Parathyroid adenoma (tissue), 2 donors: Measurements from ENCODE around the gene RPH3AL.

ENCODE experiments used
- H2AFZ ChIP-seq: fragments of 300-600 bp; sonication (generic); one replicate; pipeline ENCODE4 v1.7.0; 2017; ENCODE audit warnings: antibody characterized with exemption, mild to moderate bottlenecking
- H3K27ac ChIP-seq: fragments of 300-600 bp; sonication (generic); one replicate; pipeline ENCODE4 v1.7.0; 2017
- H3K27me3 ChIP-seq: fragments of 300-600 bp; sonication (generic); one replicate; pipeline ENCODE4 v1.7.0; 2017; ENCODE audit warnings: low read length; ENCODE audit not compliant: control insufficient read depth, insufficient read depth
- H3K36me3 ChIP-seq: fragments of 300-600 bp; sonication (generic); one replicate; pipeline ENCODE4 v1.7.0; 2017; ENCODE audit warnings: low read length; ENCODE audit not compliant: control insufficient read depth, insufficient read depth
- H3K4me1 ChIP-seq: fragments of 300-600 bp; sonication (generic); one replicate; pipeline ENCODE4 v1.7.0; 2017; ENCODE audit warnings: control low read depth
- H3K4me2 ChIP-seq: fragments of 300-600 bp; sonication (generic); one replicate; pipeline ENCODE4 v1.7.0; 2017; ENCODE audit warnings: low read length
- H3K4me3 ChIP-seq: fragments of 300-600 bp; sonication (generic); one replicate; pipeline ENCODE4 v1.7.0; 2017; ENCODE audit warnings: low read depth, low read length
- H3K79me2 ChIP-seq: fragments of 300-600 bp; sonication (generic); one replicate; pipeline ENCODE4 v1.7.0; 2017; ENCODE audit warnings: control low read depth
- H3K9ac ChIP-seq: fragments of 300-600 bp; sonication (generic); one replicate; pipeline ENCODE4 v1.7.0; 2017; ENCODE audit warnings: mild to moderate bottlenecking
- H3K9me3 ChIP-seq: fragments of 300-600 bp; sonication (generic); one replicate; pipeline ENCODE4 v1.7.0; 2017; ENCODE audit warnings: low read length; ENCODE audit not compliant: control insufficient read depth
- CTCF ChIP-seq: fragments of 300-600 bp; sonication (generic); IDR thresholded peaks from one replicate; pipeline ENCODE4 v1.7.0; 2017; ENCODE audit warnings: antibody characterized with exemption, mild to moderate bottlenecking
- donor health status: primary hyperparathyroidism.

Gene RPH3AL

DNA sequence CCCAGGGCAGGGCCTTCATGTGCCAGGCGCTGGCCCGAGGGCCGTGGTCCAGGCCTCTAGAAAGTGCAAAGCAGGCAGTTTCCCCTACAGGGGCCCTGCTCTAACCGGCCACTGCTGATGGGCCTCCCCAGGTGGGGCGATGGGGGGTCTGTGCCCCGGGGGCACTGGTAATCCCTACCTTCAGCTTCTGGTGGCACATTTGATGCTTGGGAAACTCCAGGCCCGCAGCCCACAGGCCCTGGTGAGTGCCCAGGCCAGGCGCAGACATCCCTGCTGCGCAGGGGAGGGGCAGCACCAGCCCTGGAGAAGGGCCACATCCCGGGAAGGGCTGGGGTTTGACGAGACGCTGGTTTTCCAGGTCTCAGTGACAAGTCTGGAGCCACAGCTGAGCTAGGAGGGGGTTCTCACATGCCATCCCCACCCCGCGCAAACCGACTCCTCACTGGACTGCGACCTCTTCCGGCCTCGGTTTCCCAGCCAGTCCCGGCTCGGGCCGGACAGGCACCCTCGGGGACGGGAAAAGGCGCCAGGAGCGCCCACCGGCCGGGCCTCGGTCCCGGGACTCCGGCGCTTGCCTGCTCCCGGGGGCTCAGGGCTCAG, 172.7 kb downstream of the RPH3AL start:
- Histone ChIP-seq H3K4me2 (no peak overlapping the region), H3K9ac (no peak overlapping the region), H2AFZ (no peak overlapping the region), H3K27me3 (no peaks in the 10 kb centered on the region), H3K36me3 (no peaks in the 10 kb centered on the region), H3K79me2 (no peaks in the 10 kb centered on the region), H3K4me1 (no peaks in the 10 kb centered on the region), H3K4me3 (no peak overlapping the region), H3K27ac (no peak overlapping the region), H3K9me3 (no peaks in the 10 kb centered on the region)
- no peak for TF ChIP-seq CTCF

DNA sequence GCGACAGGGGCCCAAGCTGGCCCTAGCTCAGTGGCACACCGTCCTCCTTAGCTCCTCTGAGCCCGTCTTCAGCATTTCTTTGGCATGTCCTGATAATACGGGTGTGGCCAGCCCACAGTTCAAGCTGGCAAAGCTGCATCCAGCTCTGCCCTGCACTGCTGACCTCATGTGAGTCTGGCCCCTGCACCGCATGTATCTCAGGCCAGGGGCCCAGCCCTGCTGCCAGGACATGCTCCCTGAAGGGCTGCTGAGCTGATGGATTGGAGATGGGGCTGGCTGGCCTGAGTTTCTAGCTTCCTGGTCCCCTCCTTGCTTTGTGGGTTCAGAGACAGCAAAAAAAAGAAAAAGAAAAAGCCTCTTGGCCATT, 173.6 kb downstream of the RPH3AL start:
- no peak overlapping the region for H3K4me2 ChIP-seq
- no peaks in the 10 kb centered on the region for H3K36me3 ChIP-seq
- no peak overlapping the region for H3K27ac ChIP-seq
- no peaks in the 10 kb centered on the region for H3K9me3 ChIP-seq
- H3K4me3 ChIP-seq: no peak overlapping the region
- TF ChIP-seq CTCF: no peak
- H3K79me2 ChIP-seq: no peaks in the 10 kb centered on the region
- H3K4me1 ChIP-seq: no peaks in the 10 kb centered on the region
- no peak overlapping the region for H2AFZ ChIP-seq
- no peak overlapping the region for H3K9ac ChIP-seq
- no peaks in the 10 kb centered on the region for H3K27me3 ChIP-seq

DNA sequence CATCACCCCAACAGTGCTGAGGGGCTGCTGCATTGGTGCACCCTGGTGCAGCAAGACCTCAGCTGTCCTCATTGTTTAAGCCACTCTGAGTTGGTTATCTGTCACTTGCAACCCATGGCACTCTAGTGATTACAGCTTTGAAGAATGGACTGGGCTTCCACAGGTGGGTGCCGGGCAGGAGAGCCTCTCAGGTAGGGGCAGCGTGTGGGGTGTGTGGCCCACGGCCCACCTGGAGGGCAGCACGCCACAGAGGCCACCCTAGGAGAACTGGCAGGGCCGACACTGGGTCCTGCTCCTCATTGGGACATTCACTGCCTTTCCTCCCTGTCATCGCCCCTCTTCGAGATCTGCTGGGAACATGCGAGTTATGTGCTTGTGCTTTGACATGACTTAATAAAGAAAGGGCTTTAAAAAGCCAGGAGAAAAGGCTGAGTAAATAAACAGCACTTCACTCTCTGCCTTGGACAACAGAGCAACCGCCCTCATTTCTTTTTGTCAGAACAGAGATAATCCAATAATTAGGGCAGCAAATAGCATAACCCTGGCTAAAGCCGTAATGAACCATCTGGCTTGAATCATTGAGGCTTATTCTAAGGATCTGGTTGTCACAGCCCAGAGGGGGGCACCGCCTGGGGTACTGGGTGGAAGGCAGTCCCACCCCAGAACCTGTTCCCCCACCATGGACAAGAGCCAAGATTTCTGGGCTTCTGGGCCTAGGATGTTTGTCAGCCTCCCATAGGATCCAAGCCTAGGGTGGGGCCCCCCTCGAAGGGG, 174.1 kb downstream of the RPH3AL start:
- H2AFZ ChIP-seq: no peak overlapping the region
- H3K4me1 ChIP-seq: no peaks in the 10 kb centered on the region
- H3K9ac ChIP-seq: no peak overlapping the region
- no peaks in the 10 kb centered on the region for H3K79me2 ChIP-seq
- TF ChIP-seq CTCF: no peak
- H3K36me3 ChIP-seq: no peaks in the 10 kb centered on the region
- H3K27ac ChIP-seq: no peak overlapping the region
- H3K27me3 ChIP-seq: no peaks in the 10 kb centered on the region
- H3K9me3 ChIP-seq: no peaks in the 10 kb centered on the region
- H3K4me3 ChIP-seq: no peak overlapping the region
- no peak overlapping the region for H3K4me2 ChIP-seq

GRCh38 chr17:177762-178161, 174.8 kb downstream of the RPH3AL start:
- H3K27ac ChIP-seq: no peak overlapping the region
- H3K4me3 ChIP-seq: no peak overlapping the region
- no peaks in the 10 kb centered on the region for H3K27me3 ChIP-seq
- no peak overlapping the region for H3K4me2 ChIP-seq
- H3K9ac ChIP-seq: no peak overlapping the region
- H3K79me2 ChIP-seq: no peaks in the 10 kb centered on the region
- H2AFZ ChIP-seq: no peak overlapping the region
- no peaks in the 10 kb centered on the region for H3K9me3 ChIP-seq
- H3K4me1 ChIP-seq: no peaks in the 10 kb centered on the region
- no peak for TF ChIP-seq CTCF
- H3K36me3 ChIP-seq: no peaks in the 10 kb centered on the region

GRCh38 chr17:177155-177554, 175.5 kb downstream of the RPH3AL start:
- H3K36me3 ChIP-seq: no peaks in the 10 kb centered on the region
- no peak overlapping the region for H2AFZ ChIP-seq
- H3K27me3 ChIP-seq: no peaks in the 10 kb centered on the region
- H3K79me2 ChIP-seq: no peaks in the 10 kb centered on the region
- no peaks in the 10 kb centered on the region for H3K4me1 ChIP-seq
- H3K9me3 ChIP-seq: no peaks in the 10 kb centered on the region
- H3K4me3 ChIP-seq: no peak overlapping the region
- no peak overlapping the region for H3K4me2 ChIP-seq
- no peak for TF ChIP-seq CTCF
- H3K27ac ChIP-seq: no peak overlapping the region
- no peak overlapping the region for H3K9ac ChIP-seq
